SKM-1 treated with dmso at 0.1 percent for 144 hours (cell line): ENCODE data around the gene ABCC8.
A peak's percentile ranks its signal among the peaks of the same experiment; 100 is the strongest.

ENCODE experiments used
- DNase-seq: peaks from one replicate; lab custom pipeline; 2025; ENCODE audit not compliant: unreplicated experiment; lab: John Stamatoyannopoulos, UW

ABCC8 gene

GRCh38 chr11:17506314-17506713, 29.7 kb upstream of the ABCC8 start:
- no peak for DNase-seq

- DNase-seq, result no peak
These were observed 28.5 kb upstream of the ABCC8 start for GRCh38 chr11:17505146-17505545.

- peak; percentile 63 for DNase-seq
These were observed 27.9 kb upstream of the ABCC8 start for GRCh38 chr11:17504330-17505107.

- no peak for DNase-seq
These were observed 26.0 kb upstream of the ABCC8 start for GRCh38 chr11:17502630-17503029.

- DNase-seq, result no peak
These were observed 24.0 kb upstream of the ABCC8 start for GRCh38 chr11:17500673-17501072.

GRCh38 chr11:17498475-17498874, 21.8 kb upstream of the ABCC8 start:
- no peak for DNase-seq

- DNase-seq, result no peak
These were observed 21.4 kb upstream of the ABCC8 start for GRCh38 chr11:17498058-17498457.

GRCh38 chr11:17496406-17496805, 19.8 kb upstream of the ABCC8 start:
- DNase-seq, result no peak

GRCh38 chr11:17494019-17494418, 17.4 kb upstream of the ABCC8 start:
- no peak for DNase-seq

- DNase-seq, result no peak
These were observed 14.3 kb upstream of the ABCC8 start for GRCh38 chr11:17490938-17491337.

- DNase-seq, result no peak
These were observed 13.6 kb upstream of the ABCC8 start for GRCh38 chr11:17490232-17490631.

- DNase-seq, result no peak
These were observed 13.1 kb upstream of the ABCC8 start for GRCh38 chr11:17489751-17490150.

GRCh38 chr11:17488563-17488962, 11.9 kb upstream of the ABCC8 start:
- DNase-seq, result no peak

GRCh38 chr11:17486646-17487045, 10.0 kb upstream of the ABCC8 start:
- no peak for DNase-seq

GRCh38 chr11:17483505-17483904, 6.9 kb upstream of the ABCC8 start:
- no peak for DNase-seq

- no peak for DNase-seq
These were observed 5.3 kb upstream of the ABCC8 start for GRCh38 chr11:17481905-17482304.

GRCh38 chr11:17479284-17480214, 2.9 kb upstream of the ABCC8 start:
- no peak for DNase-seq

- DNase-seq, result no peak
These were observed 1.4 kb upstream of the ABCC8 start for GRCh38 chr11:17478070-17478469.

GRCh38 chr11:17477361-17477760, 716 bp upstream of the ABCC8 start:
- DNase-seq, result no peak

- DNase-seq, result no peak
These were observed 364 bp upstream of the ABCC8 start for GRCh38 chr11:17477084-17477333.

- DNase-seq, result no peak
These were observed 854 bp downstream of the ABCC8 start for GRCh38 chr11:17475666-17476316.
